ENCODE data around the gene MED15.

Gene MED15

DNA sequence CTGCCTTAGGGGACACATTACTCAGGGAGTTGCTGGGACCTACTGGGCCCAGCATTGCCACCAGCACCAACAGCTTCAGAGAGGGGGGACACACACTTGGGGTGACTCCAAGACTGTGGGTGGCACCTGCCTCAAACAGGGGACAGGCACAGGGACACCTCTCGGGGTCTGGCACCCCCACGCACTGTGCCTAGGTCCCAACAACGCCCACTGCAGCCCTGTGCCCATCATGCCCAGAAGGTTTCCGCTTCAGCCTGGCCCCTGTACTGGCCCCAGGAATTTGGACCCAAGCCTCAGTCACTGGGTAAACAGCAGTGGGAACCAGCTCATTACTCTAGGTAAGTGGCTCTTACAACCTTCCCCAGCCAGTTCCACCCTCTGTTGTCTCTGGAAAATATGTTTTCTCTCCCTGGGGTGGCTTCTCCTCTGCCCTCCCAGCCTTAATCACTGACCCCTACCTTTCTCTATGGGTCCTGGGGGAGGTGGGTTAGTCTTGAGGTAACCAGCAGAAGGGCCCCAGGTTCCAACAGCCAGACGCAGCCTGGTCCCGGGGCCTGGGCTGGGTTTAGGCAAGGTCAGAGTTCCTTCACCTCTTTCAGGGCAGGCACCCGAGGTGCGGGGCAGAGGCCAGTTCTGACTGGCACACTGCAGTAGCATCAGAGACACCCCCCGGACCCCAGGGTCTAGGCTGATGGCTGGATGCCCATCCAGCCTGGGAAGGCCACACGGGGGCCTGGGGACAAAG, 123.6 kb downstream of the MED15 start:
- Histone ChIP-seq H3K9me2 (replicated peaks; ENCODE audit: low read depth, low read length) (no peaks in the 10 kb centered on the region), H4K20me1 (ENCODE audit: insufficient read depth, low read length, poor library complexity, severe bottlenecking) (no peaks in the 10 kb centered on the region), H3K4me2 (ENCODE audit: low read depth, low read length, poor library complexity, severe bottlenecking) (no peak overlapping the region), H3K4me3 (ENCODE audit: low read length, poor library complexity, severe bottlenecking) (no peak overlapping the region), H3K79me2 (ENCODE audit: insufficient read depth, low read length) (no peaks in the 10 kb centered on the region), H3K9ac (ENCODE audit: low read depth, low read length, poor library complexity, severe bottlenecking) (no peak overlapping the region), H3K4me1 (ENCODE audit: insufficient read depth, low read length, poor library complexity, severe bottlenecking) (peaks cover 11% of the 10 kb centered on the region), H2AFZ (ENCODE audit: low read length) (no peak overlapping the region), H3F3A (ENCODE audit: low read depth) (no peaks in the 10 kb centered on the region), H3K27me3 (ENCODE audit: insufficient read depth, low read length, poor library complexity, severe bottlenecking) (no peaks in the 10 kb centered on the region), H3K9me3 (ENCODE audit: insufficient read depth, low read depth, low read length) (no peaks in the 10 kb centered on the region), H3K36me3 (ENCODE audit: insufficient read depth, low read length) (no peaks in the 10 kb centered on the region)
- TF ChIP-seq CTCF (conservative IDR thresholded peaks at IDR 0.05; ENCODE audit: low read length) = no peak
- TF ChIP-seq EZH2phosphoT487 (IDR thresholded peaks at IDR 0.05; ENCODE audit: borderline replicate concordance) = no peak

DNA sequence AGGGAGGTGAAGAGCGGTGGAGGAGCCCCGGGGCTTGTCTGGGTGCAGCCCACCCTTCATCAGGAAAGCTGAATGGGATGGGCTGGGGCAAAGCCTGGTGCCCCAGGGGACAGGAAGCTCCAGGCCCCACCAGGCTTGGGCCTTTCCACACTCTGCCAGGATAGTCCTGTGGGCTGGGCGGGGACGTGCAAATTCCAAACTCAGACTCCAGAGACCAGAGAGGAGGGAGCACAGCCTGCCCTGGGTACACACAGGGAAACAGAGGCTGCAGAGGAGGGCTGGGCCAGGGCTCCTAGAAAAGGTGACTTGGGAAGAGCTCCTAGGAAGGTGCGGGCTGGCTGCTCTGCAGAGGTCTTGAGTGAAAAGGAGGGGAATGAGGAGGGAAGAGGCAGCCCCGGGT, 124.7 kb downstream of the MED15 start:
- no peaks in the 10 kb centered on the region for H3K79me2 ChIP-seq (ENCODE audit: insufficient read depth, low read length)
- no peaks in the 10 kb centered on the region for H3K36me3 ChIP-seq (ENCODE audit: insufficient read depth, low read length)
- H3K4me1 ChIP-seq (ENCODE audit: insufficient read depth, low read length, poor library complexity, severe bottlenecking) = peaks cover 11% of the 10 kb centered on the region
- H3K4me2 ChIP-seq (ENCODE audit: low read depth, low read length, poor library complexity, severe bottlenecking) = no peak overlapping the region
- no peak overlapping the region for H2AFZ ChIP-seq (ENCODE audit: low read length)
- H3K9me2 ChIP-seq (replicated peaks; ENCODE audit: low read depth, low read length) = no peaks in the 10 kb centered on the region
- no peaks in the 10 kb centered on the region for H3K9me3 ChIP-seq (ENCODE audit: insufficient read depth, low read depth, low read length)
- no peak overlapping the region for H3K4me3 ChIP-seq (ENCODE audit: low read length, poor library complexity, severe bottlenecking)
- H4K20me1 ChIP-seq (ENCODE audit: insufficient read depth, low read length, poor library complexity, severe bottlenecking) = no peaks in the 10 kb centered on the region
- H3K27me3 ChIP-seq (ENCODE audit: insufficient read depth, low read length, poor library complexity, severe bottlenecking) = no peaks in the 10 kb centered on the region
- no peak for TF ChIP-seq EZH2phosphoT487 (IDR thresholded peaks at IDR 0.05; ENCODE audit: borderline replicate concordance)
- no peak for TF ChIP-seq CTCF (conservative IDR thresholded peaks at IDR 0.05; ENCODE audit: low read length)
- H3K9ac ChIP-seq (ENCODE audit: low read depth, low read length, poor library complexity, severe bottlenecking) = no peak overlapping the region
- H3F3A ChIP-seq (ENCODE audit: low read depth) = no peaks in the 10 kb centered on the region

- Histone ChIP-seq H3K9me3 (ENCODE audit: insufficient read depth, low read depth, low read length) (no peaks in the 10 kb centered on the region), H3K79me2 (ENCODE audit: insufficient read depth, low read length) (no peaks in the 10 kb centered on the region), H3K4me3 (ENCODE audit: low read length, poor library complexity, severe bottlenecking) (no peak overlapping the region), H2AFZ (ENCODE audit: low read length) (no peak overlapping the region), H3K36me3 (ENCODE audit: insufficient read depth, low read length) (no peaks in the 10 kb centered on the region), H3F3A (ENCODE audit: low read depth) (no peaks in the 10 kb centered on the region), H3K4me2 (ENCODE audit: low read depth, low read length, poor library complexity, severe bottlenecking) (no peak overlapping the region), H3K9me2 (replicated peaks; ENCODE audit: low read depth, low read length) (no peaks in the 10 kb centered on the region), H3K27me3 (ENCODE audit: insufficient read depth, low read length, poor library complexity, severe bottlenecking) (no peaks in the 10 kb centered on the region), H3K4me1 (ENCODE audit: insufficient read depth, low read length, poor library complexity, severe bottlenecking) (peaks cover 11% of the 10 kb centered on the region), H3K9ac (ENCODE audit: low read depth, low read length, poor library complexity, severe bottlenecking) (no peak overlapping the region), H4K20me1 (ENCODE audit: insufficient read depth, low read length, poor library complexity, severe bottlenecking) (no peaks in the 10 kb centered on the region)
- TF ChIP-seq CTCF (conservative IDR thresholded peaks at IDR 0.05; ENCODE audit: low read length) (no peak), EZH2phosphoT487 (IDR thresholded peaks at IDR 0.05; ENCODE audit: borderline replicate concordance) (no peak)
Observed at GRCh38 chr22:20632518-20632917, 125.1 kb downstream of the MED15 start.
